ENCODE data around the gene PIK3R1.

The PIK3R1 gene

DNA sequence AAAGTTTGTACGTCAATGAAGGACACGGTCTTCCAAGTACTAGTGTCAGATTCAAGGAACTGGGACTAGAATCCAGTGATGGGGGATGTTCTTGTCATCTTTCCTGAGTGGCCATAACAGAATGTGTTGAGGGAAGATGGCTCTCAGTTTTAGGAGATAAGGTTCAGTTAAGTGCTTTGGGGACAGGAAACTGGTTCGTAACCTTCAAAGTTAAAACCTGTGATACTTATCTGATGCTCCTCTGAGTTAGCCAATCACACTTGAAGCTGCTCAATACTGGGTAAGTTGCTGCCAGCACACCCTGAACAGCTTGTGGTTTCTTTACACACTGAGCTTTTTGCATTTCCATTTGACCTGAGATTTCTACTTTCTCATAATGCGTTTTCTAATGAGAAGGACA, 64.4 kb downstream of the PIK3R1 start:
- TF ChIP-seq, protein P1, sequence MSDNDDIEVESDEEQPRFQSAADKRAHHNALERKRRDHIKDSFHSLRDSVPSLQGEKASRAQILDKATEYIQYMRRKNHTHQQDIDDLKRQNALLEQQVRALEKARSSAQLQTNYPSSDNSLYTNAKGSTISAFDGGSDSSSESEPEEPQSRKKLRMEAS (IDR thresholded peaks at IDR 0.05) = no peak
- TF ChIP-seq CREB1 (IDR thresholded peaks at IDR 0.05; ENCODE audit: low read depth) = no peak
- no peak for TF ChIP-seq NFIC (IDR thresholded peaks at IDR 0.05)

DNA sequence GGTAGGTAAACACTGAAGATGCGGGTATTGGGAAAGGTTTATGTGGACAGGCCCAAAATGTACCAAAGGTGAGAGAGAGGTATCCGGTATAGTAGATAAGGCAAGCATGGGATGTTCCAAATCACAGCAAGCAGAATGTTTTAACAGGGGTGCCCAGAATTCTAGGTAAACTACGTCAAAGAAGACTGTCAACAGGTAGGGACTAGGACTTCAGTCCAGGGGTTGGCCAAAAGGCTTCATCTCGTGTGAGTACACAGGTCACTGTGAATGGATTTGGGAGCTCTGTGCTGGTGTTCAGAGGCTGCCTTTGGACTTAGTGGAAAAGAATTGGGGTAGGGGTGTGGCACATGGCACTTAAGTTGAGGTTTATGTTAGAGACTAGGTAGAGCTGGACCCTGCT, 66.4 kb downstream of the PIK3R1 start:
- no peak for TF ChIP-seq TCF12 (IDR thresholded peaks at IDR 0.05; ENCODE audit: low read depth)
- no peak for TF ChIP-seq TEAD4 (IDR thresholded peaks at IDR 0.05)
- TF ChIP-seq CEBPB (IDR thresholded peaks at IDR 0.05) = no peak
- TF ChIP-seq, protein P1 (IDR thresholded peaks at IDR 0.05) = no peak
- no peak for TF ChIP-seq EP300 (IDR thresholded peaks at IDR 0.05; ENCODE audit: borderline replicate concordance)
- TF ChIP-seq TAF1 (IDR thresholded peaks at IDR 0.05; ENCODE audit: low read depth) = no peak
- TF ChIP-seq, protein P2, sequence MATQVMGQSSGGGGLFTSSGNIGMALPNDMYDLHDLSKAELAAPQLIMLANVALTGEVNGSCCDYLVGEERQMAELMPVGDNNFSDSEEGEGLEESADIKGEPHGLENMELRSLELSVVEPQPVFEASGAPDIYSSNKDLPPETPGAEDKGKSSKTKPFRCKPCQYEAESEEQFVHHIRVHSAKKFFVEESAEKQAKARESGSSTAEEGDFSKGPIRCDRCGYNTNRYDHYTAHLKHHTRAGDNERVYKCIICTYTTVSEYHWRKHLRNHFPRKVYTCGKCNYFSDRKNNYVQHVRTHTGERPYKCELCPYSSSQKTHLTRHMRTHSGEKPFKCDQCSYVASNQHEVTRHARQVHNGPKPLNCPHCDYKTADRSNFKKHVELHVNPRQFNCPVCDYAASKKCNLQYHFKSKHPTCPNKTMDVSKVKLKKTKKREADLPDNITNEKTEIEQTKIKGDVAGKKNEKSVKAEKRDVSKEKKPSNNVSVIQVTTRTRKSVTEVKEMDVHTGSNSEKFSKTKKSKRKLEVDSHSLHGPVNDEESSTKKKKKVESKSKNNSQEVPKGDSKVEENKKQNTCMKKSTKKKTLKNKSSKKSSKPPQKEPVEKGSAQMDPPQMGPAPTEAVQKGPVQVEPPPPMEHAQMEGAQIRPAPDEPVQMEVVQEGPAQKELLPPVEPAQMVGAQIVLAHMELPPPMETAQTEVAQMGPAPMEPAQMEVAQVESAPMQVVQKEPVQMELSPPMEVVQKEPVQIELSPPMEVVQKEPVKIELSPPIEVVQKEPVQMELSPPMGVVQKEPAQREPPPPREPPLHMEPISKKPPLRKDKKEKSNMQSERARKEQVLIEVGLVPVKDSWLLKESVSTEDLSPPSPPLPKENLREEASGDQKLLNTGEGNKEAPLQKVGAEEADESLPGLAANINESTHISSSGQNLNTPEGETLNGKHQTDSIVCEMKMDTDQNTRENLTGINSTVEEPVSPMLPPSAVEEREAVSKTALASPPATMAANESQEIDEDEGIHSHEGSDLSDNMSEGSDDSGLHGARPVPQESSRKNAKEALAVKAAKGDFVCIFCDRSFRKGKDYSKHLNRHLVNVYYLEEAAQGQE (IDR thresholded peaks at IDR 0.05; ENCODE audit: low read depth) = no peak
- no peak for TF ChIP-seq ZBTB7A (IDR thresholded peaks at IDR 0.05; ENCODE audit: low read depth)
- TF ChIP-seq, protein P3, sequence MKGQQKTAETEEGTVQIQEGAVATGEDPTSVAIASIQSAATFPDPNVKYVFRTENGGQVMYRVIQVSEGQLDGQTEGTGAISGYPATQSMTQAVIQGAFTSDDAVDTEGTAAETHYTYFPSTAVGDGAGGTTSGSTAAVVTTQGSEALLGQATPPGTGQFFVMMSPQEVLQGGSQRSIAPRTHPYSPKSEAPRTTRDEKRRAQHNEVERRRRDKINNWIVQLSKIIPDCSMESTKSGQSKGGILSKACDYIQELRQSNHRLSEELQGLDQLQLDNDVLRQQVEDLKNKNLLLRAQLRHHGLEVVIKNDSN (IDR thresholded peaks at IDR 0.05) = no peak
- no peak for TF ChIP-seq CREB1 (IDR thresholded peaks at IDR 0.05; ENCODE audit: low read depth)

DNA sequence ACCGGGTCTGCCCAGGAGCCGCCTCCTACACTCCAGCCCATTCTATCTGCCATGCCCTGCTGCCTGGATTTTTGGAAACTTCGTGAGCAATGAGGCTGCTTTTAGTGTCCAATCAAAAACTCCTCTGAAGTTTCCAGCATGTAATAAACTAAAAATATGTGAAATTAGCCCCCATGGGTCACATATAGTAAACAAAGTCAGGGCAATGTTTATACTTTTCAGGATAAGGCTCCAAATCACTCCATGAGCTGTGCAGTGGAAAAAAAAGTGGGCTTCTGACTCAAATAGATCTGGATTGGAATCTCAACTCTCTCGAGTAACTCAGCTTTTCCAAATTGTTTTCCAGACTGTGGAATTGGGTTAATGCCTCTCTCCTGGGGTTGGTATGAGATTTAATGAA, 68.2 kb downstream of the PIK3R1 start:
- TF ChIP-seq EGR1 (IDR thresholded peaks at IDR 0.05) (no peak), YY1 (IDR thresholded peaks at IDR 0.05; ENCODE audit: low read depth) (no peak), ZBTB7A (IDR thresholded peaks at IDR 0.05; ENCODE audit: low read depth) (no peak), TCF12 (IDR thresholded peaks at IDR 0.05; ENCODE audit: low read depth) (no peak), EP300 (IDR thresholded peaks at IDR 0.05; ENCODE audit: borderline replicate concordance) (no peak), NFIC (IDR thresholded peaks at IDR 0.05) (no peak), CREB1 (IDR thresholded peaks at IDR 0.05; ENCODE audit: low read depth) (no peak)
- TF ChIP-seq, protein P1 (IDR thresholded peaks at IDR 0.05) = no peak

DNA sequence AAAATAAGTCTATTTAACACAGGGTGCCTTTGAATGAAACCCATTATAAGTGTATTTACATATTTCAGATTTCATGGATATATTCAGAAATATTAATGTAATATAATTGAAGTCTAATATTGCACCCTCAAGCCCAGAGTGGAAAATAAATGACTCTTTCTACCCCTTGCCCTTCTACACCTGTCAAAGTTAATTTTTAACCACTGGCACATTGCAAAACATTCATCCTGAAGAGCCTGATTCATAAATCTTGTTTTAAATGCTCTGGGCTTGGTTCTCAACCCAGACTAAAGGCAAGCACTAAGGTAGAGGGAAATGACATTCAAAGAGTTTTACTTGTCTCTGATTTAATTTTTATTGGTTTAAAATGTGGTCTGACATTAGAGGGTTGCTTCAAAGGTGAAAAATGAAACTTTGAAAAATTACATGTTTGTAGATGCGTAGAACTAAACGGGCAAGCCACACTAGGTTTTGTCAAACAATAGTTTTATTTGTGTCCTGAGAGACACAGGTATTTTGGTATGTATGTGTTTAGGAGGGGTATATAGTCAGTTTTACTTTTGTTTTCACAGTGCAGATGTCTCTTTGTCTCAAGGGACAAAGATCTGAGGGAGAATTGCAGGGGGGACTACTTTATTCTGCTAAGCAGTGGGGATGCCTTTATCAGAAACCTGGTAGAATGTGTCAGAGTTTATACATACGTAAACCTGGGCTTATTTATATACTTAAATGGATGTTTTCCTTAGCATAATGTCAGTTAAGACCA, 69.7 kb downstream of the PIK3R1 start:
- TF ChIP-seq, protein P3 (IDR thresholded peaks at IDR 0.05) = no peak
- TF ChIP-seq NFIC (IDR thresholded peaks at IDR 0.05) (no peak), CEBPB (IDR thresholded peaks at IDR 0.05) (no peak), RAD21 (IDR thresholded peaks at IDR 0.05; ENCODE audit: low read depth) (no peak), EP300 (IDR thresholded peaks at IDR 0.05; ENCODE audit: borderline replicate concordance) (no peak), TAF1 (IDR thresholded peaks at IDR 0.05; ENCODE audit: low read depth) (no peak), CREB1 (IDR thresholded peaks at IDR 0.05; ENCODE audit: low read depth) (no peak), TCF12 (IDR thresholded peaks at IDR 0.05; ENCODE audit: low read depth) (no peak), YY1 (IDR thresholded peaks at IDR 0.05; ENCODE audit: low read depth) (no peak)
- TF ChIP-seq, protein P1 (IDR thresholded peaks at IDR 0.05) = no peak
- TF ChIP-seq, protein P2 (IDR thresholded peaks at IDR 0.05; ENCODE audit: low read depth) = no peak

DNA sequence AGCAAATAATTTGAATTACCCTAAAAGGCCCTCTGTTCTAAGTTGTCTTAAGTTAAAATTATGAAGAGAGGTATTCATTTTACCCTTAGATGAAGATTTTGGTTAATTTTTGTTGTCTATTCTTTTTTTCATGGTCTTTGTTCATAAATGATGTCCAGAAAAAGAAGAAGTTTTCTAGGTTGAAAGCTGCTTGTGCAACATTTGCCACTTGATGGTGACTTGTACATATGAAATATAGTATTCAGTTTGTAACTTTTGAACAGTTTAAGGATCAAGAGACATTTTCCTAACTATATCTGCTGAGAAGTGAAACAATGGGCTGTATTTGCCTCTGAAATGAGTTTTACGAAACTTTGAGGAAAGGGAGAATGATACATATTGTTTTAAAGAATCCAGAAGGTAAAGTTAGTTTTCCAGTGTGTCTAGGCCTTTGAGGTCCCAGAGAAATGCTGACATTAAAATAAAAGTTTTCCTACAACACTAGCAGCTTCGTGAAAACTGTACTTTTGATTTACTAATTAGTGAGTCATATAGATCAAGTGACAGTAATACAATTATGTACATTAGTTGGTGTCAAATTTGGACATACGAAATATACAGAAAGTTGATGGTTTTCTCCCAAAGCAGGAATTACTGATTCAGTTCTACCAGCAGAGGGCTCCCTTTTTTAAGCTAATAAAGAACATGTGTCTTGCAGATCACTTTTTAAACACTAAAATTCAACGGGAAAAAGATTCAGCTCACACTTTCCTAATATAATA, 70.5 kb downstream of the PIK3R1 start:
- TF ChIP-seq, protein P3 (IDR thresholded peaks at IDR 0.05) = no peak
- peak; percentile 79 for TF ChIP-seq RAD21 (IDR thresholded peaks at IDR 0.05; ENCODE audit: low read depth)
